ENCODE data around the gene CAGE1. TPM values are rescaled to one million over a fixed set of nuclear protein-coding genes. Genes with fewer than 3 reads are reported as not detected.

The CAGE1 gene
- total RNA-seq, 2 donors from 2014 or later = 0.09 to 1.2 TPM

- DNase-seq (ENCODE audit: low spot score) = no peak
- Histone ChIP-seq H3K9me3 (no peaks in the 10 kb centered on the region), H3K4me1 (replicated peaks) (no peaks in the 10 kb centered on the region), H3K27ac (no peak overlapping the region), H3K27me3 (replicated peaks; ENCODE audit: insufficient read depth) (no peaks in the 10 kb centered on the region), H3K36me3 (no peaks in the 10 kb centered on the region), H3K4me3 (no peak overlapping the region)
- no peak for TF ChIP-seq POLR2A (IDR thresholded peaks at IDR 0.05)
- no peak for TF ChIP-seq CTCF (IDR thresholded peaks at IDR 0.05)
- TF ChIP-seq POLR2AphosphoS5 (IDR thresholded peaks at IDR 0.05) = no peak
- 39% methylated on average over 5 of the region's 5 CpGs for WGBS
- intact Hi-C loops (cut with DNase I) = no loop called here
These were observed 43.6 kb upstream of the CAGE1 start for GRCh38 chr6:7433121-7433617.

- intact Hi-C loops (cut with DNase I) = no loop called here
- no peaks in the 10 kb centered on the region for H3K4me1 ChIP-seq (replicated peaks)
- H3K27me3 ChIP-seq (replicated peaks; ENCODE audit: insufficient read depth) = no peaks in the 10 kb centered on the region
- DNase-seq (ENCODE audit: low spot score) = no peak
- H3K4me3 ChIP-seq = no peak overlapping the region
- H3K36me3 ChIP-seq = no peaks in the 10 kb centered on the region
- 44% methylated on average over 16 of the region's 16 CpGs for WGBS
- H3K27ac ChIP-seq = no peak overlapping the region
- H3K9me3 ChIP-seq = no peaks in the 10 kb centered on the region
- no peak for TF ChIP-seq CTCF (IDR thresholded peaks at IDR 0.05)
- TF ChIP-seq POLR2A (IDR thresholded peaks at IDR 0.05) = no peak
- no peak for TF ChIP-seq POLR2AphosphoS5 (IDR thresholded peaks at IDR 0.05)
These were observed 43.0 kb upstream of the CAGE1 start for GRCh38 chr6:7432391-7433120.

- 69% methylated on average over 21 of the region's 24 CpGs for WGBS
- intact Hi-C loops (cut with DNase I) = no loop called here
- no peak for DNase-seq (ENCODE audit: low spot score)
These were observed 42.3 kb upstream of the CAGE1 start for GRCh38 chr6:7431674-7432390.

GRCh38 chr6:7431313-7431673 is 41.8 kb upstream of the CAGE1 start:
- DNase-seq (ENCODE audit: low spot score) = no peak
- Histone ChIP-seq H3K9me3 (no peaks in the 10 kb centered on the region), H3K27me3 (replicated peaks; ENCODE audit: insufficient read depth) (no peaks in the 10 kb centered on the region), H3K36me3 (no peaks in the 10 kb centered on the region), H3K4me3 (no peak overlapping the region), H3K4me1 (replicated peaks) (no peaks in the 10 kb centered on the region), H3K27ac (no peak overlapping the region)
- TF ChIP-seq POLR2A (IDR thresholded peaks at IDR 0.05) (no peak), CTCF (IDR thresholded peaks at IDR 0.05) (no peak), POLR2AphosphoS5 (IDR thresholded peaks at IDR 0.05) (no peak)
- intact Hi-C loops (cut with DNase I) = no loop called here
- whole genome bisulfite sequencing = 86% methylated on average over 8 of the region's 8 CpGs

More at GRCh38 chr6:7431674-7432390, 42.3 kb upstream of the CAGE1 start:
- Histone ChIP-seq H3K27me3 (replicated peaks; ENCODE audit: insufficient read depth) (no peaks in the 10 kb centered on the region), H3K9me3 (no peaks in the 10 kb centered on the region), H3K4me1 (replicated peaks) (no peaks in the 10 kb centered on the region), H3K4me3 (no peak overlapping the region), H3K27ac (no peak overlapping the region), H3K36me3 (no peaks in the 10 kb centered on the region)
- no peak for TF ChIP-seq POLR2AphosphoS5 (IDR thresholded peaks at IDR 0.05)
- TF ChIP-seq POLR2A (IDR thresholded peaks at IDR 0.05) = no peak
- TF ChIP-seq CTCF (IDR thresholded peaks at IDR 0.05) = no peak
